ACC112 (cell line): ENCODE data around the gene MCOLN1.

Experiments used
- H2AFZ ChIP-seq: fragments of 200-600 bp; sonication (generic); one replicate; pipeline ENCODE4 v1.6.0; 2017; ENCODE audit warnings: antibody characterized with exemption, low read length; ENCODE audit not compliant: unreplicated experiment
- H3K27ac ChIP-seq: fragments of 200-600 bp; sonication (generic); 2 replicates; pipeline ENCODE4 v1.5.1; 2014; ENCODE audit warnings: low read depth, mild to moderate bottlenecking, antibody characterized with exemption, low read length, moderate library complexity
- H3K27me3 ChIP-seq: fragments of 200-600 bp; sonication (generic); 2 replicates; pipeline ENCODE4 v1.6.1; 2014; ENCODE audit warnings: mild to moderate bottlenecking, antibody characterized with exemption, low read length, moderate library complexity, mixed read lengths; ENCODE audit not compliant: insufficient read depth
- H3K36me3 ChIP-seq: fragments of 200-600 bp; sonication (generic); 2 replicates; pipeline ENCODE4 v1.6.1; 2016; ENCODE audit warnings: mild to moderate bottlenecking, antibody characterized with exemption, low read length, moderate library complexity, mixed read lengths; ENCODE audit not compliant: insufficient read depth
- H3K4me1 ChIP-seq: fragments of 200-600 bp; sonication (generic); one replicate; pipeline ENCODE4 v1.6.1; 2016; ENCODE audit warnings: low read length, mixed read lengths; ENCODE audit not compliant: insufficient read depth, unreplicated experiment, control insufficient read depth
- H3K4me3 ChIP-seq: fragments of 200-600 bp; sonication (generic); 2 replicates; pipeline ENCODE4 v1.5.1; 2014; ENCODE audit warnings: mild to moderate bottlenecking, low read depth, low read length
- H3K79me2 ChIP-seq: fragments of 200-600 bp; sonication (generic); one replicate; pipeline ENCODE4 v1.6.0; 2016; ENCODE audit warnings: low read length; ENCODE audit not compliant: control insufficient read depth, unreplicated experiment, insufficient read depth

MCOLN1 gene

DNA sequence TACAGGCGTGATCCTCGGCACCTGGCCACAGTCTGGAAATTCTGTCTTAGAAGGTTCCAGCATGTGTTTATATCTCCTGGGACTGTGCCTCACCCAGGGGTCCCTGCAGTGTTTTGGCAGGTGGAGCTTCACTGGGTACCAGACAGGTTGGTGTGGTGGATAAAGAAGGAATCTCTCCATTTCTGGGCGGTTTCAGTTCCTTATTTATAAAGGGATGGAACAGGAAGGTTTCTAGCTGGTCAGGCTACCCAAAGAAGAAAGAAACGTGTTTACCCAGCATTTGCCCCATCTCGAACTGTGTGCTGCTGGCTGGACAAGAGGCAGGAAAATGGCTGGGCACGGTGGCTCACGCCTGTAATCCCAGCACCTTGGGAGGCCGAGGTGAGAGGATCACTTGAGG is 22.9 kb downstream of the MCOLN1 start:
- no peaks in the 10 kb centered on the region for H3K36me3 ChIP-seq
- H3K27ac ChIP-seq = no peak overlapping the region
- no peak overlapping the region for H3K4me3 ChIP-seq
- H3K4me1 ChIP-seq = no peaks in the 10 kb centered on the region
- H3K79me2 ChIP-seq = no peaks in the 10 kb centered on the region
- H3K27me3 ChIP-seq = no peaks in the 10 kb centered on the region
- H2AFZ ChIP-seq = no peak overlapping the region

- H3K27me3 ChIP-seq = no peaks in the 10 kb centered on the region
- no peak overlapping the region for H3K27ac ChIP-seq
- H3K4me3 ChIP-seq = no peak overlapping the region
- no peak overlapping the region for H2AFZ ChIP-seq
- H3K36me3 ChIP-seq = no peaks in the 10 kb centered on the region
- H3K79me2 ChIP-seq = no peaks in the 10 kb centered on the region
- H3K4me1 ChIP-seq = no peaks in the 10 kb centered on the region
Measured at GRCh38 chr19:7545904-7546303, 23.5 kb downstream of the MCOLN1 start.

DNA sequence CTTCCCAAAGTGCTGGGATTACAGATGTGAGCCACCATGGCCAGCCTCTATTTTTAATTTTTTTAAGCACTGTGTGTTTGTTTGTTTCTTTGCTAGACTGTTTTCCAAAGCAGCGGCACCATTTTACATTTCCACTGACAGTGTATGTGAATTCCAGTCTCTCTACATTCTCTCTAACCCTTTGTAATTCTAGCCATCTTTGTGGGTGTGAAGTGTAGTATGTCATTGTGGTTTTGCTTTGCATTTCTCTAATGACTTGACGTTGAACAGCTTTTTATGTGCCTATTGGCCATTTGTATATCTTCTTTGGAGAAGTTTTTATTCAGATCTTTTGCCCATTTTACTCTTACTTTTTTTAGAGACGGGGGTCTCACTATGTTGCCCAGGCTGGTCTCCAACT is 24.7 kb downstream of the MCOLN1 start:
- H3K4me1 ChIP-seq = no peaks in the 10 kb centered on the region
- no peak overlapping the region for H2AFZ ChIP-seq
- peaks cover 4% of the 10 kb centered on the region; the same call in 1 of the 2 replicates for H3K36me3 ChIP-seq
- no peaks in the 10 kb centered on the region for H3K79me2 ChIP-seq
- no peaks in the 10 kb centered on the region for H3K27me3 ChIP-seq
- H3K4me3 ChIP-seq = no peak overlapping the region
- H3K27ac ChIP-seq = no peak overlapping the region

GRCh38 chr19:7549429-7550148 is 27.2 kb downstream of the MCOLN1 start:
- Histone ChIP-seq H3K4me3 (no peak overlapping the region), H3K27me3 (no peaks in the 10 kb centered on the region), H2AFZ (no peak overlapping the region), H3K27ac (no peak overlapping the region), H3K36me3 (peaks cover 4% of the 10 kb centered on the region; the same call in 1 of the 2 replicates), H3K4me1 (no peaks in the 10 kb centered on the region), H3K79me2 (no peaks in the 10 kb centered on the region)

GRCh38 chr19:7550169-7550770 is 27.8 kb downstream of the MCOLN1 start:
- Histone ChIP-seq H3K27ac (no peak overlapping the region), H3K79me2 (no peaks in the 10 kb centered on the region), H3K27me3 (no peaks in the 10 kb centered on the region), H3K36me3 (peaks cover 4% of the 10 kb centered on the region; the same call in 1 of the 2 replicates), H3K4me1 (no peaks in the 10 kb centered on the region), H2AFZ (no peak overlapping the region), H3K4me3 (no peak overlapping the region)

GRCh38 chr19:7550987-7551761 is 28.8 kb downstream of the MCOLN1 start:
- H3K27me3 ChIP-seq = no peaks in the 10 kb centered on the region
- no peaks in the 10 kb centered on the region for H3K4me1 ChIP-seq
- no peak overlapping the region for H3K27ac ChIP-seq
- no peak overlapping the region for H3K4me3 ChIP-seq
- no peaks in the 10 kb centered on the region for H3K79me2 ChIP-seq
- peaks cover 4% of the 10 kb centered on the region; the same call in 1 of the 2 replicates for H3K36me3 ChIP-seq
- H2AFZ ChIP-seq = no peak overlapping the region

DNA sequence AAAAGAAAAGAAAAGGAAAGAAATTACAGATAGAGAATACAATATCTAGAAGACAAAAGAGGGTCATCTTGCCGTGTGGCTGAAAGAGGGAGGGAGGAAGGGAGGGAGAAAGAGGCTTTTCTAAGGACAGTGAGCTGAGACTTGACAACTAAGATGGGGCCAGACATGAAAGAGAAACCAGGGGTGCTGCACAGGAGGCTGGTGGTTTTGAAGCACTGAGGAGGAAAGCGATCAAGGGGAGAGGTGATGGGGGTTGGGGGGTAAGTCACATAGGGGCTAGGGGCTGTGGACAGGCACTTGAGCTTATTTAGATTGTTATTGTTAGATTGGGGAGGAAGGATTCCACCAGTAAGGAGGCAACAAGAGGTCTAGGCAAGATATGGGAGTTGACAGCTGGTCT is 30.4 kb downstream of the MCOLN1 start:
- Histone ChIP-seq H2AFZ (no peak overlapping the region), H3K27me3 (no peaks in the 10 kb centered on the region), H3K36me3 (peaks cover 4% of the 10 kb centered on the region; the same call in 1 of the 2 replicates), H3K4me3 (no peak overlapping the region), H3K79me2 (no peaks in the 10 kb centered on the region), H3K27ac (no peak overlapping the region), H3K4me1 (no peaks in the 10 kb centered on the region)

DNA sequence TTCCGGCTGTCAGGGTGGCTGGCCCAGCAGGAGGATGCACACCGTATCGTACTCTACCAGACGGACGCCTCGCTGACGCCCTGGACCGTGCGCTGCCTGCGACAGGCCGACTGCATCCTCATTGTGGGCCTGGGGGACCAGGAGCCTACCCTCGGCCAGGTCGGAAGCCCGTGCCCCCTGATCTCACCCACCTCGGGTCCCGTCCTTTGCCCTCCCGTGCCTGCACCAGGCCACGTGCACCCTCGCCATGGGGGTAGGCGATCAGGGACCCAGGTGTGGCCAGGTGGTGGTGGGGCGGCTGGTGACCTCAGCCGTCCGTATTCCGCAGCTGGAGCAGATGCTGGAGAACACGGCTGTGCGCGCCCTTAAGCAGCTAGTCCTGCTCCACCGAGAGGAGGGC is 32.1 kb downstream of the MCOLN1 start:
- H3K27me3 ChIP-seq = no peaks in the 10 kb centered on the region
- peaks cover 4% of the 10 kb centered on the region; the same call in 1 of the 2 replicates for H3K36me3 ChIP-seq
- no peak overlapping the region for H2AFZ ChIP-seq
- no peak overlapping the region for H3K4me3 ChIP-seq
- no peak overlapping the region for H3K27ac ChIP-seq
- no peaks in the 10 kb centered on the region for H3K79me2 ChIP-seq
- no peaks in the 10 kb centered on the region for H3K4me1 ChIP-seq

DNA sequence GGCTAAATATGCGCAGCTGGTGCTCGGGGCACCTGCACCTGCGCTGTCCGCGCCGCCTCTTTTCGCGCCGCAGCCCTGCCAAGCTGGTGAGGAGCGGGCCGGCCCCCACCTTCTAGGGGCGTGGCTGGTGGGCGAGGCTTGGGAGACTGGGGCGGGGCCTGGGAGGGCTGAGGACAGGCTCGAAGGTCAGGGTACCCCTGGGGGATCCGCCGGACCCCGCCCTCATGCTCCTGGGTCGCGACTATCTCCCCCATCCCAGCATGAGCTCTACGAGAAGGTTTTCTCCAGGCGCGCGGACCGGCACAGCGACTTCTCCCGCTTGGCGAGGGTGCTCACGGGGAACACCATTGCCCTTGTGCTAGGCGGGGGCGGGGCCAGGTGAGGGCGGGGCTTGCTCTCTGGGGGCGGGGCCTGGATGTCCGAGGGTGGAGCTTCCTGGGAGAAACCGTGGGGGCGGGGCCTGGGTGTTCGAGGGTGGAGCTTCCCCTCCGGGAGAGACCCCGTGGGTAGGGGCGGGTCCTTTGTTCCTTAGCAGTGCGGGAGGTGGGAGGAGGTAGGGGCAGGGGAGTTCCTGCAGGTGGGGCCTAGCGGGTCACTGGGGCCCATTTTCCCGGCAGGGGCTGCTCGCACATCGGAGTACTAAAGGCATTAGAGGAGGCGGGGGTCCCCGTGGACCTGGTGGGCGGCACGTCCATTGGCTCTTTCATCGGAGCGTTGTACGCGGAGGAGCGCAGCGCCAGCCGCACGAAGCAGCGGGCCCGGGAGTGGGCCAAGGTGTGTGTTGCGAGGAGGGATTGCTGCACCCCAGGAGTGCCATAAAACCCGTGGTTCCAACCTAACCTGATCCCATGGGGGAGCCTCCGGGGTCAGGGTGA is 32.8 kb downstream of the MCOLN1 start:
- Histone ChIP-seq H3K27ac (no peak overlapping the region), H3K79me2 (no peaks in the 10 kb centered on the region), H3K36me3 (peaks cover 4% of the 10 kb centered on the region; the same call in 1 of the 2 replicates), H3K4me3 (no peak overlapping the region), H3K4me1 (no peaks in the 10 kb centered on the region), H2AFZ (no peak overlapping the region), H3K27me3 (no peaks in the 10 kb centered on the region)

- no peak overlapping the region for H3K27ac ChIP-seq
- no peak overlapping the region for H3K4me3 ChIP-seq
- H2AFZ ChIP-seq = no peak overlapping the region
- H3K4me1 ChIP-seq = no peaks in the 10 kb centered on the region
- H3K36me3 ChIP-seq = no peaks in the 10 kb centered on the region; the same call in 1 of the 2 replicates
- H3K27me3 ChIP-seq = no peaks in the 10 kb centered on the region
- no peaks in the 10 kb centered on the region for H3K79me2 ChIP-seq
Measured at GRCh38 chr19:7556696-7557315, 34.4 kb downstream of the MCOLN1 start.
